HG03354 (cell line): Measurements from ENCODE around the gene LLGL2.

Experiments used
- ATAC-seq: cut with Tn5 transposase; IDR thresholded peaks from one replicate; pipeline ENCODE4 v1.9.1; 2021; ENCODE audit warnings: mild to moderate bottlenecking; ENCODE audit not compliant: unreplicated experiment, poor library complexity, severe bottlenecking

LLGL2 gene

GRCh38 chr17:75506134-75506533, 19.4 kb upstream of the LLGL2 start:
- ATAC-seq = no peak

DNA sequence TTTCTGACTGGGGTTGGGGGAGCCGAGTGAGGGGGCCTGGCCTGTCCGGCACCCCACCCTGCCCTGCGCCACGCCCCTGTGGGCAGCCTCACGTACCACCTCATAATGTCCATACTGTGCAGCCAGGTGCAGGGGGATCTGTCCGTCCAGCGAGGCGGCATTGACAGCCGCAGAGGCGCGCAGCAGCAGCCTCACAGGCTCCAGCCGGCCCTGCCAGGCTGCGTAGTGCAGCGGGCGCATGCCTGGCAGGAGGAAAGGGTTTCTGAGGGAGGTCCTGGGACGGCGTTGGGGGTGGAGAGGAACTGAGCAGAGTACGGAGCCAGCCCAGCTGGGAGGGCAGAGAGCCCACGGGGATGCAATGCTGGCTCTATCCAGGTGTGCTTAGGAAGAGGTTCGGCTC, 18.6 kb upstream of the LLGL2 start:
- no peak for ATAC-seq

GRCh38 chr17:75507733-75508719, 17.5 kb upstream of the LLGL2 start:
- no peak for ATAC-seq

DNA sequence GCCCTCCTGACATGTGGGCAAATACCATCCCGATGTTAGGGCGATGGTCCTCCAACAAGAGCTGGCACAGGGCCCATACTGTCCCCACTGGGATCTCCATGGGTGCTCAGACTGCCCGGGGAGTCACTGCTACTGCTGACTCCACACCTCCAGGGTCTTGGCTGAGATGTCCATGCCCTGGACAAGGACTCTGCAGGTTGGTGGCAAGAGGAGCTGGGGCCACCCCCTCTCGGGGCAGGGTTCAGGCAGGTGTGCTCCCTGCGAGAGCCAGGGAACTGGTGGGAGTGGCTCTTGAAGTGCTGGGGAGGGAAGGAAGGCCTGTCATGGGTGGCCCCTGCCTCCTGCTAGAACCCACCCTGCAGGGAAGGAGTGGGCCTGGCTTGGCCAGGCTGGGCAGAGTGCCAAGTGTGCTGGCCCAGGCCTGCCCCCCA, 16.6 kb upstream of the LLGL2 start:
- no peak for ATAC-seq

- no peak for ATAC-seq
Measured at GRCh38 chr17:75509528-75510258, 15.8 kb upstream of the LLGL2 start.

DNA sequence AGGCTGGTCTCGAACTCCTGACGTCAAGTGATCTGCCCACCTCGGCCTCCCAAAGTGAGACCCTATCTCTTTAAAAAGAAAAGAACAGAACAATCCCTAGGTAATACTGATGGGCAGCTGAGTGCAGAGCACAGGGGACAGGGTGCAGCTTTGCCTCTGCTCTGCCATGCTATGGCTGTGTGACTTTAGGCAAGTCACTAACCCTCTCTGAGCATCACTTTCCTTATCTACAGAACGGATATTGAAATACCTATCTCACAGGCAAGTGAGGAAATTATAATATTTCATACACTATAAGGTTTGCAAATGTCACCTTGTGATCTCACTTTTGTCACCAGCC, 14.3 kb upstream of the LLGL2 start:
- ATAC-seq = no peak

DNA sequence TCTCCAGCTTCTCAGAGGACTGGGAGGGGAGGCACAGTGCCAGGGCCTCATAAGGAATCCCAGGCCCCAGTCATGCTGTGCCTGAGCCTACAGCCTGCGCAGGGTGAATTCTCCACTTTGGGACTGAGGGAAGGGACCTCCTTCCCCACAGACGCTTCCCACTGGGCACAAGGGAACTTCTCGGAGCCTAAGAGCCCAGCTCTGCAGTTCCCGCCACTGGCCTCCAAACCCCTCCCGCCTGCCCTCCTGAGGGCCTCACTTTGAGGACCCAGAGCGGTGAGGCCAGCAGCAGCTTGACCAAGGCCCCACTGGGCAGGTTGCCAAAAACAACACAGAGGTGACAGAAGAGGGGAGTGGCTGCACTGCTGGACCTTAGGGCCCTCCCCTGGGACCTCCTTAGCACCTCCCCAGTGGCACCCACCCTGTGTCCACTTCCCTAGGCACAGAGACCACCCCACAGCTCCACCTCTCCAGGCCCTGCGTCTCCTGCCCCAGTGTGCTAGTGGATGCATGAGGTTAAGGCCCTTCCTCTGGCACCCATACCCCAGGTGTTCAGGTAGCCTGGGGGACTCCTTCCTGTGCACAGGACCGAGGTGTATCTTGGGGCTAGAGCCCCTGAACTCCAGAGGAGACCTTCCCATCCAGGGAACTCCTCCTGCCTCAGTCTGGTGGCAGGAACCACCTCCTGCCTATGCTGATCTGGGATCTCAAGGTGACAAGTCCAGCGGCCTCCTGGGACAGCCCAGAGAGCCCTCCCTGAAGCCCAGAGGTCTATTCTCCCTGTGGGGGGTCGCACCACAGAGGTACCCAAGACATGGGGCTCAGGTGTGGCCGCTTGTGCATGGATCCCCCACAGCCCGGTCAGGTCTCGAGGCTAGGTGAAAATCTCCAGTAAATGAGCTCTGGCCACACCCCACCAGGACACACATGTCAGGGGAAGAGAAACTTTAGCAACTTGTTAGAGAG, 13.6 kb upstream of the LLGL2 start:
- ATAC-seq = no peak

DNA sequence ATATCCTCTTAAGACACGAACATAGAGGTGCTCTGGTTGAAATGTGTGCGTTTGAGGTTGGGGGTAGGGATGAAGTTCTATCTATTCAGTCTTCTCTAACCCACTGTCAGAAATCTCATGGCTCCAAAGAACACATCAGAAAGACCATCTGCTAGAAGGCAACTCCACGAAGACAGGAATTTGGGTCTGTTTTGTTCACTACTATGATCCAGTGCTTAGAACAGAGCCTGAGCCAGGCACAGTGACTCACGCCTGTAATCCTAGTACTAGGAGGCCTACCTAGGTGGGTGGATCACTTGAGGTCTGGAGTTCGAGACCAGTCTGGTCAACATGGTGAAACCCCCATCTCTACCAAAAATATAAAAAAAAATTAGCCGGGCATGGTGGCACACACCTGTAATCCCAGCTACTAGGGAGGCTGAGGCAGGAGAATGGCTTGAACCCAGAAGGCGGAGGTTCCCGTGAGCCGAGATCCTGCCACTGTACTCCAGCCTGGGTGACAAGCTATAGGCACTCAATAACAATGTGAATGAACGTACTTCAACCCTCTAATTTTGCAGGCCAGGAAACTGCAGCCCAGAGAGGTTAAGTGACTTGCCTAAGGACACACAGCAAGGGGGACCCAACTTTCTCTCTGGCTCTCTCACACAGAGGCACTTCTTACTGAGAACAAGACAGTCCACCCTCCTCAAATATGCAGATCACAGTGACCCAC, 12.4 kb upstream of the LLGL2 start:
- no peak for ATAC-seq

GRCh38 chr17:75513641-75514000, 11.9 kb upstream of the LLGL2 start:
- no peak for ATAC-seq

- ATAC-seq = no peak
Measured at GRCh38 chr17:75514299-75514918, 11.1 kb upstream of the LLGL2 start.

DNA sequence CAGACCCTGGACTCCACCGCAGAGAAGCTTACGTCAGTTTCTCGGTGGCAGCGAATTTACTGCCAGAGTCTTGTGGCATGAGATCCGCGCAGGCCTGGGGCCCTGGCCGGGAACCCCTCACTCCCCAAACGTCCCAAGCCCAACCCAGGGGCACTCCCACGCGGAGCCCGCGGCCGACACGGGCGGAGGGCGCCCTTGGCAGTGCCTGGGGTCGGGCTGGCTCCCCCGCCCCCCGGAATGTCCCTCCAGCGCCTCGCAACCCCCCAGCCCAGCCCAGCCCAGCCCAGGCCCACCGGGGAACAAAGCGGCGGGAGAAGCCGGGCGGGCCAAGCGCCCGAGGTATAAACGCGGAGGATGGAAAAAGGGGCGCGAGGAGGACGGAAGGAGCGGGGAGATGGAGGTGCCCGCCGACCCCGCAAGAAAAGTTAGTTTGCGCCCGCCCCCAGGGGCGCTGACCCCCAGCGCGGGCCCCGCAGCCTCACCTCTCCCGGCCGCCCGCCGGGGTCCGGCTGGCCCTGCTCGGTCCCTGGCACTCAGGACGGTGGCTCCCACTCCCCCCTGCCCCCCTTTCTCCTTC, 10.5 kb upstream of the LLGL2 start:
- no peak for ATAC-seq

GRCh38 chr17:75515496-75516254, 9.8 kb upstream of the LLGL2 start, which contains the start of gene CASKIN2:
Gene CASKIN2, minus strand, starts transcription at chr17:75515537. Its CDS starts 1,733 bp downstream, at chr17:75513804.
- peak; percentile 55 for ATAC-seq

DNA sequence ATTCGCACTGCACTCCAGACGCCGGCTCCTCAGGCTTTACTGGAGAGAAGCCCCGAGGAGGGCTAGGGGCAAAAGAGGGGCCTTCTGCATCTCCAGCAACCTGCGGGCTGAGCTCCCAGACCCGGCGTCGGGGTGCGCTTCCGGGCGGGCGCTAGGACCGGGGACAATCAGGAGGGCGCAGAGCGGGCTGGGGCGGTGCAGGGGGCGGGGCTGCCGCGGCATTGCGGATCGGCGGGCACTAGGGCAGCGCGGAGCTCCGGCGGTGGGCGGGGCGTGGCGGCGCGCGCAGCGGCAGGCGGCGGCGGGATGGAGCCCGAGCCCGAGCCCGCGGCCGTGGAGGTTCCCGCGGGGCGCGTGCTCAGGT, 9.3 kb upstream of the LLGL2 start, which contains the start of gene TSEN54:
TSS of gene TSEN54 (plus strand) at position 274 of the 364 bp plus-strand sequence. CDS start at position 307, 33 bp downstream.
- peak; percentile 68 for ATAC-seq

- ATAC-seq = peak; percentile 23
Measured at GRCh38 chr17:75516619-75517296, 8.7 kb upstream of the LLGL2 start.

GRCh38 chr17:75517297-75517865, 8.1 kb upstream of the LLGL2 start:
- no peak for ATAC-seq

DNA sequence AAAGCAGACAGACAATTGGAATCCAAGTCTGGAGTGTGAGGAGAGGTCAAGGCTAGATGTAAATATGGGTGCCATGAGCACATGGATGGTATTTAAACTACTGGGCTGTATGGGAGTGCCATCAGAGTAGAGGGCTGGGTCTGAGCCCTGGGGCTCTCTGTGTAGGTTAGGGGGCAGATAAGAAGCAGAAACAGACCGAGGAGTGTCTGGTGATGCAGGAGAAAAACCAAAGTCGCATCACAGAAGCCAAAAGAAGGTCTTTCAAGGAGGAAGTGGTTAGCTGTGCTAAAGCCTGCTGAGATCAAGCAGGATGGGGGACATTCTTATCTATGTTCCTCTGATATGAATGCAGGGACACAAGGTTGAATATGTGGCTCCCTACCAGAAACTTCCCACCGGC, 7.3 kb upstream of the LLGL2 start:
- ATAC-seq = no peak
